NCI-H2227 (cell line): ENCODE data around the gene CEP170B.

Experiments
- DNase-seq: peaks from one replicate; lab custom pipeline; 2025; ENCODE audit not compliant: unreplicated experiment; lab: John Stamatoyannopoulos, UW

CEP170B gene

GRCh38 chr14:104929268-104930230 lies 64.5 kb downstream of the CEP170B start:
- no peak for DNase-seq

GRCh38 chr14:104930526-104931303 lies 65.6 kb downstream of the CEP170B start:
- DNase-seq, result no peak

GRCh38 chr14:104931304-104931770 lies 66.3 kb downstream of the CEP170B start:
- DNase-seq, result no peak

- DNase-seq, result no peak
These were observed 67.0 kb downstream of the CEP170B start for GRCh38 chr14:104931771-104932675.

- peak; percentile 94 for DNase-seq
These were observed 67.9 kb downstream of the CEP170B start for GRCh38 chr14:104932676-104933631.

- DNase-seq, result no peak
These were observed 69.0 kb downstream of the CEP170B start for GRCh38 chr14:104933746-104934733.

- DNase-seq, result no peak
These were observed 70.1 kb downstream of the CEP170B start for GRCh38 chr14:104935026-104935650.

GRCh38 chr14:104935955-104936354 lies 70.9 kb downstream of the CEP170B start:
- DNase-seq, result no peak

GRCh38 chr14:104936361-104937155 lies 71.5 kb downstream of the CEP170B start:
- DNase-seq, result no peak

GRCh38 chr14:104937161-104937560 lies 72.1 kb downstream of the CEP170B start:
- DNase-seq, result no peak

- no peak for DNase-seq
These were observed 72.8 kb downstream of the CEP170B start for GRCh38 chr14:104937694-104938365.

- no peak for DNase-seq
These were observed 73.4 kb downstream of the CEP170B start for GRCh38 chr14:104938436-104938835.

GRCh38 chr14:104938960-104939359 lies 73.9 kb downstream of the CEP170B start:
- no peak for DNase-seq

- DNase-seq, result no peak
These were observed 74.8 kb downstream of the CEP170B start for GRCh38 chr14:104939666-104940410.

GRCh38 chr14:104940526-104941150 lies 75.6 kb downstream of the CEP170B start:
- DNase-seq, result no peak
